ENCODE measurements around the gene SLC36A1. TPM values are rescaled to one million over a fixed set of nuclear protein-coding genes. Genes with fewer than 3 reads are reported as not detected.

Gene SLC36A1
- total RNA-seq, 4 donors from 2014 or later: 35.2 to 91.3 (median 69.8) TPM

DNA sequence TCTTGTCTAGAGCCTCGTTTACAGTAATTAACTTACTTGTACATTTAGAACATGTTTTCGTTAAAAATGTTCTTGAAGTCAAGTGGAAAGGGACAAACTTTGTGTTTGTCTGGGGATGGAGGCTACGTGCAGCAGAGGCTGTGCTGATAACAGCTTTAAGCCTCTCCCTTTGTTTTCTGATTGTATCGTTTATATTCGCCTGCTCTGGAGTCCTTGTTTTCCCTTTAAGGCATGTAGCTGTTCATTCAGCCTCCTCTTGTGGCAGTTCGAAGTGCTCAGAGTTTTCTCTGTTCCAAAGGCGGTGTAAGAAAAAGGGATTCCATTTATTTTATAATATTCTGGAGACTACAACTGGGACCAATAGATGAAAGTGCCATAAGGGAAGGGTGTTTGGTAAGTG, 1.9 kb downstream of the SLC36A1 start:
- intact Hi-C loops (cut with DNase I; ENCODE audit: low total_unique reads): loop anchor here (5.0 to 10.0 kb wide), 2 partner anchors 53 to 296 kb away; no protein-coding TSS in a partner anchor
- in situ Hi-C loops (cut with MboI; ENCODE audit: low pct_ligation_motif_present in 1 of 4, low pct_unique_long_range_greater_than_20kb in 1 of 4, low sequenced_read_pairs in 3 of 4): loop anchor here in 3 of 4 donors (10.0 to 25.0 kb wide), 3 partner anchors 46 to 288 kb away; no protein-coding TSS in a partner anchor
- H3K27ac ChIP-seq: no peak overlapping the region
- DNase-seq: no peak
- WGBS, 2 donors (ENCODE audit: low coverage in 1 of 2): 57 to 62% methylated on average over 6 to 7 of the region's 7 CpGs
- H3K9me3 ChIP-seq: no peaks in the 10 kb centered on the region
- peaks cover 7 to 51% (median 25%) of the 10 kb centered on the region in 4 donors for H3K4me1 ChIP-seq
- TF ChIP-seq, protein P1, sequence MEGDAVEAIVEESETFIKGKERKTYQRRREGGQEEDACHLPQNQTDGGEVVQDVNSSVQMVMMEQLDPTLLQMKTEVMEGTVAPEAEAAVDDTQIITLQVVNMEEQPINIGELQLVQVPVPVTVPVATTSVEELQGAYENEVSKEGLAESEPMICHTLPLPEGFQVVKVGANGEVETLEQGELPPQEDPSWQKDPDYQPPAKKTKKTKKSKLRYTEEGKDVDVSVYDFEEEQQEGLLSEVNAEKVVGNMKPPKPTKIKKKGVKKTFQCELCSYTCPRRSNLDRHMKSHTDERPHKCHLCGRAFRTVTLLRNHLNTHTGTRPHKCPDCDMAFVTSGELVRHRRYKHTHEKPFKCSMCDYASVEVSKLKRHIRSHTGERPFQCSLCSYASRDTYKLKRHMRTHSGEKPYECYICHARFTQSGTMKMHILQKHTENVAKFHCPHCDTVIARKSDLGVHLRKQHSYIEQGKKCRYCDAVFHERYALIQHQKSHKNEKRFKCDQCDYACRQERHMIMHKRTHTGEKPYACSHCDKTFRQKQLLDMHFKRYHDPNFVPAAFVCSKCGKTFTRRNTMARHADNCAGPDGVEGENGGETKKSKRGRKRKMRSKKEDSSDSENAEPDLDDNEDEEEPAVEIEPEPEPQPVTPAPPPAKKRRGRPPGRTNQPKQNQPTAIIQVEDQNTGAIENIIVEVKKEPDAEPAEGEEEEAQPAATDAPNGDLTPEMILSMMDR (IDR thresholded peaks at IDR 0.05): no peak
- TF ChIP-seq POLR2AphosphoS5 (IDR thresholded peaks at IDR 0.05): no peak
- no peak for TF ChIP-seq POLR2A (IDR thresholded peaks at IDR 0.05)
- TF ChIP-seq EP300 (IDR thresholded peaks at IDR 0.05; ENCODE audit: low read depth): no peak
- H3K27me3 ChIP-seq: no peaks in the 10 kb centered on the region
- H3K4me3 ChIP-seq: peak overlapping the region in 1 of 4 donors; percentile 71
- H3K36me3 ChIP-seq: no peaks in the 10 kb centered on the region

DNA sequence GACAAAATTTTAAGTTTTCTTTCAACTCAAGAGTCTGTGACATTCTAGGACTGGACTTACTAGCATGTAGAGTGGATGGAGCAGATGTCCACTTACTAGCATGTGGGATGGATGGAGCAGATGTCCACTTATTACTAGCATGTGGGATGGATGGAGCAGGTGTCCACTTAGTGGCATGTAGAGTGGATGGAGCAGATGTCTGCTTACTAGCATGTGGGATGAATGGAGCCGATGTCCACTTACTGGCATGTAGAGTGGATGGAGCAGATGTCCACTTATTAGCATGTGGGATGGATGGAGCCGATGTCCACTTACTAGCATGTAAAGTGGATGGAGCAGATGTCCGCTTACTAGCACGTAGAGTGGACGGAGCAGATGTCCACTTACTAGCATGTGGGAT, 2.4 kb downstream of the SLC36A1 start:
- Histone ChIP-seq H3K9me3 (no peaks in the 10 kb centered on the region), H3K4me3 (no peak overlapping the region), H3K4me1 (peaks cover 7 to 54% (median 29%) of the 10 kb centered on the region in 4 donors), H3K27me3 (no peaks in the 10 kb centered on the region), H3K27ac (no peak overlapping the region), H3K36me3 (no peaks in the 10 kb centered on the region)
- in situ Hi-C loops (cut with MboI; ENCODE audit: low pct_ligation_motif_present in 1 of 4, low pct_unique_long_range_greater_than_20kb in 1 of 4, low sequenced_read_pairs in 3 of 4) (loop anchor here in 3 of 4 donors (10.0 to 25.0 kb wide), 4 partner anchors 45 to 312 kb away; partner anchors contain the start of genes ATOX1 (in 1 of the 3) and G3BP1 (in 1 of the 3)), intact Hi-C loops (cut with DNase I; ENCODE audit: low total_unique reads) (loop anchor here (1.0 to 10.0 kb wide), 3 partner anchors 52 to 295 kb away; no protein-coding TSS in a partner anchor)
- 92 to 96% methylated on average over 4 to 5 of the region's 5 CpGs for WGBS, 2 donors (ENCODE audit: low coverage in 1 of 2)
- no peak for DNase-seq
- no peak for TF ChIP-seq POLR2A (IDR thresholded peaks at IDR 0.05)
- TF ChIP-seq EP300 (IDR thresholded peaks at IDR 0.05; ENCODE audit: low read depth): no peak
- TF ChIP-seq, protein P1 (IDR thresholded peaks at IDR 0.05): no peak
- TF ChIP-seq POLR2AphosphoS5 (IDR thresholded peaks at IDR 0.05): no peak

DNA sequence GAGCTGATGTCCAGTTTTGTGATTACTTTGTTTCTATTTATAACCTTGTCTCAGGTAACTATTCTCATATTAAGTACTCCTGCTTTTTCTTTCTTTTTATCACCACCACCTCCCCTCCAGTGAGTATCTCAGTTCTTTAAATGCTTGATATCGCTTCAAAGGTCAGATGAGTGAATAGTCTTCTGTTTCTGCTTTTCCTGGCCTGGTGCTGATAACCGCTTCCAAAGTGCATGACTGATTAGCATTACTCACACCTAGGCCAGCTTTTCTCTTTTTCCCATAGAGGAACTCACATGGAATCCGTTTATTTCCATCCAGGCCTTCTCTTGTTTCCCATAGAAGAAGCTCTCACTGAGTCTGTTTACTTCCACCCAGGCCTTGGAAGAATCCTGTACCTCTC, 3.2 kb downstream of the SLC36A1 start:
- no peak for DNase-seq
- intact Hi-C loops (cut with DNase I; ENCODE audit: low total_unique reads) (loop anchor here (1.0 kb wide), 1 partner anchor 199 kb away; no protein-coding TSS in a partner anchor), in situ Hi-C loops (cut with MboI; ENCODE audit: low pct_ligation_motif_present in 1 of 4, low pct_unique_long_range_greater_than_20kb in 1 of 4, low sequenced_read_pairs in 3 of 4) (loop anchor here in 1 of 4 donors (25.0 kb wide), 1 partner anchor 312 kb away; the partner anchor contains the start of genes ATOX1 and G3BP1)
- Histone ChIP-seq H3K36me3 (no peaks in the 10 kb centered on the region), H3K27ac (no peak overlapping the region), H3K27me3 (no peaks in the 10 kb centered on the region), H3K4me1 (peaks cover 7 to 62% (median 33%) of the 10 kb centered on the region in 4 donors), H3K4me3 (no peak overlapping the region), H3K9me3 (no peaks in the 10 kb centered on the region)
- WGBS, 2 donors (ENCODE audit: low coverage in 1 of 2): 73 to 86% methylated on average over 1 to 3 of the region's 3 CpGs
- no peak for TF ChIP-seq EP300 (IDR thresholded peaks at IDR 0.05; ENCODE audit: low read depth)
- TF ChIP-seq, protein P1 (IDR thresholded peaks at IDR 0.05): no peak
- no peak for TF ChIP-seq POLR2AphosphoS5 (IDR thresholded peaks at IDR 0.05)
- TF ChIP-seq POLR2A (IDR thresholded peaks at IDR 0.05): no peak

DNA sequence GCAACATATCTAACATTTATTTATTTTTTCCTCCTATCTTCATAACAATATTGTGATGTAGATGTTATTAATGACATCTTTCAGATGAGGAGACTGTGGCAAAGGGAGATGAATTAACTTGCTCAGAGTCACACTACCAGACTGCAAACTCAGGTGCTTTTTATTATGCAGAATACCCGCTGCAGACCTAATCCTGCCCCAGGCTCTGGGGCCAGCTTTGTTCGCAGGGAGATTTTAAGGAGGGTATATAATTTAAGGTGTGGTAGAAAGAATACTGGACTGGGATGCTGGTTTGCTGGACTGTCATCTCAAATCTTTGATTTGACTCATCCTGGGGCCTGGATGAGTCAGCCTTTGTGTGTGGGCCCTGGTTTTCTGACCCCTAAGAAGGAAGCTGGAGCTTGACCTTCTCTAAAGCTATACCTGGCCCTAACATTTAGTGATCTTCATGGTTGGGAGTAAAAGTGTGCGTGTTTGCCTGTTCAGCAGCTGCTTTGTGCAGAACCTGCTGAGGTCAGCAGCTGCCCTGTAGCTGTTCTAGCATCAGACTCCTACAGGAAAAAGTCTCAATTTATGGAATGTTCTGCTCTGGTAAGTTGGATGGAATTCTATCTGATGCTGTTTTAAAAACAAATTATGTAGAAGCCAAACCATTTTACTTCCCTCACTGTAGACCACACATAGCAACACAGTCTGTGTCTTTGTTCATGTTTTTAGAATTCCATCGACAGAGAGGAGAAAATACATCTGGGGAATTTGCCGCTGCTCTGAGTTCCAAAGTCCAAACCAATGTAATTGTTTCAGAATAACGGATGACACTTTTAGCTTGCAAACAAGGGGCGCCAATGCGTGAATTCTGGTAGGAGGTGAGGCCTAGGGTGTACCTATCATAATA, 4.5 kb downstream of the SLC36A1 start:
- 54 to 56% methylated on average over 8 of the region's 8 CpGs for WGBS, 2 donors (ENCODE audit: low coverage in 1 of 2)
- Histone ChIP-seq H3K27me3 (no peaks in the 10 kb centered on the region), H3K27ac (peak overlapping the region in 1 of 4 donors; percentile 27), H3K4me1 (peaks cover 12 to 75% (median 42%) of the 10 kb centered on the region in 4 donors), H3K4me3 (no peak overlapping the region), H3K36me3 (no peaks in the 10 kb centered on the region), H3K9me3 (no peaks in the 10 kb centered on the region)
- TF ChIP-seq, protein P1 (IDR thresholded peaks at IDR 0.05): no peak
- TF ChIP-seq POLR2A (IDR thresholded peaks at IDR 0.05) (no peak), EP300 (IDR thresholded peaks at IDR 0.05; ENCODE audit: low read depth) (no peak), POLR2AphosphoS5 (IDR thresholded peaks at IDR 0.05) (no peak)
- no peak for DNase-seq
- intact Hi-C loops (cut with DNase I; ENCODE audit: low total_unique reads) (no loop called here), in situ Hi-C loops (cut with MboI; ENCODE audit: low pct_ligation_motif_present in 1 of 4, low pct_unique_long_range_greater_than_20kb in 1 of 4, low sequenced_read_pairs in 3 of 4) (loop anchor here in 1 of 4 donors (25.0 kb wide), 1 partner anchor 310 kb away; the partner anchor contains the start of genes ATOX1 and G3BP1)
